ENCODE results near the gene SLC8A1.

DNA sequence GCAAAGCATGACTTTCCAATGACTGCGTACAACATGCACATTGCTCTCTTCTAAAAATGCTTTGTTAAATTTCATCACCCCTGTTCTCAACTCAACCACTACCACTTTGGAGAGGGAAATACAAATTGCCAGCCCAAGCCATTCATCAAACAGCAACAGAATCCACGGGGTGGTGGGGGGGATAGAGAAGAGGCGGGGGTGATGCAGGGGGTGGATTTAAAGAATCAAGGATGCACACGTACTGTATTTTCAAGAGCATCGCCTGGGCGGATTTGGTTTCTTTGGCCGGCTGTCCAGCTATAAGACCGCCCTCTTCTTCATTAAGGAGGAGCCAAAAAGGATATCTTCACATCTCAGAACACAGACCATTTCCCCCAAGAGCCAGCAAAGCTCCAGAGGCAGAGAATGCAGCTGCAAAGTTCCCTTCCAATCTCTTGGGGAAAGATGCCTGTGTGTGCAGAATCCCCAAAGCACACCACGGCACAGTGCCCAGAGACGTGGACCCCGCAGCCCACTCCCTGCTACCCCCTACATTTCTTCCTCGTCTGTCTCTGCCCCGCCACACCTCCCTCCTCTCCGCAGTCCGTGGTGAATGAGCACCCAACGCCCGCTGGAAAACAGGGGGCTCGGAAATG, 977 bp downstream of the SLC8A1 start:
- TF ChIP-seq, protein P1, sequence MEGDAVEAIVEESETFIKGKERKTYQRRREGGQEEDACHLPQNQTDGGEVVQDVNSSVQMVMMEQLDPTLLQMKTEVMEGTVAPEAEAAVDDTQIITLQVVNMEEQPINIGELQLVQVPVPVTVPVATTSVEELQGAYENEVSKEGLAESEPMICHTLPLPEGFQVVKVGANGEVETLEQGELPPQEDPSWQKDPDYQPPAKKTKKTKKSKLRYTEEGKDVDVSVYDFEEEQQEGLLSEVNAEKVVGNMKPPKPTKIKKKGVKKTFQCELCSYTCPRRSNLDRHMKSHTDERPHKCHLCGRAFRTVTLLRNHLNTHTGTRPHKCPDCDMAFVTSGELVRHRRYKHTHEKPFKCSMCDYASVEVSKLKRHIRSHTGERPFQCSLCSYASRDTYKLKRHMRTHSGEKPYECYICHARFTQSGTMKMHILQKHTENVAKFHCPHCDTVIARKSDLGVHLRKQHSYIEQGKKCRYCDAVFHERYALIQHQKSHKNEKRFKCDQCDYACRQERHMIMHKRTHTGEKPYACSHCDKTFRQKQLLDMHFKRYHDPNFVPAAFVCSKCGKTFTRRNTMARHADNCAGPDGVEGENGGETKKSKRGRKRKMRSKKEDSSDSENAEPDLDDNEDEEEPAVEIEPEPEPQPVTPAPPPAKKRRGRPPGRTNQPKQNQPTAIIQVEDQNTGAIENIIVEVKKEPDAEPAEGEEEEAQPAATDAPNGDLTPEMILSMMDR (conservative IDR thresholded peaks at IDR 0.05; ENCODE audit: low read length), result no peak; the same call in 1 of the 2 replicates
- TF ChIP-seq EZH2phosphoT487 (IDR thresholded peaks at IDR 0.05; ENCODE audit: borderline replicate concordance), result no peak
